ENCODE data around the gene TSPAN14.

DNA sequence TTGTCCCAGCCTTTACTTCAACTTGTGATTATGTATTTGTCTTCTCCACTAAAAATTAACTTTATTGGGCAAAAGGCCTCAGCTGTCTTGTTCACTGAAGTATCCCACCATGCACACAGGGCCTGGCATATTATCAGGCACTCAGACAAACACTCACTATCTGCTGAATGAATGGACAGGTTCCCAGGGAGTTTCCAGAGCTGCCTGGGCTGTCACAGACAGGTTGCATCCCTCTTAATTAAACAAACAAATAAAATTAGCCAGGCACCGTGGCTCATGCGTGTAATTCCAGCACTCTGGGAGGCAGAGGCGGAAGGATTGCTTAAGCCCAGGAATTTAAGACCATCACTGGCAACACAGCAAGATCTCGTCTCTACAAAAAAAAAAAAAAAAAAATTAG is 1.5 kb upstream of the TSPAN14 start:
- TF ChIP-seq EZH2 (IDR thresholded peaks at IDR 0.05; ENCODE audit: low read depth, unreplicated experiment) (no peak), STAT1 (IDR thresholded peaks at IDR 0.05; ENCODE audit: unreplicated experiment) (no peak), REST (IDR thresholded peaks at IDR 0.05; ENCODE audit: unreplicated experiment) (no peak), NANOG (IDR thresholded peaks at IDR 0.05; ENCODE audit: borderline replicate concordance) (no peak), JUNB (IDR thresholded peaks at IDR 0.05; ENCODE audit: unreplicated experiment) (no peak), EZH2phosphoT487 (IDR thresholded peaks at IDR 0.05; ENCODE audit: unreplicated experiment) (no peak), ZNF462 (CRISPR knock-in tag; IDR thresholded peaks at IDR 0.05) (no peak), POLR2AphosphoS5 (IDR thresholded peaks at IDR 0.05; ENCODE audit: low read depth) (no peak), CREB1 (CRISPR knock-in tag; IDR thresholded peaks at IDR 0.05; ENCODE audit: low read depth) (no peak), ZNF114 (CRISPR knock-in tag; IDR thresholded peaks at IDR 0.05) (no peak)
- TF ChIP-seq, protein P1, sequence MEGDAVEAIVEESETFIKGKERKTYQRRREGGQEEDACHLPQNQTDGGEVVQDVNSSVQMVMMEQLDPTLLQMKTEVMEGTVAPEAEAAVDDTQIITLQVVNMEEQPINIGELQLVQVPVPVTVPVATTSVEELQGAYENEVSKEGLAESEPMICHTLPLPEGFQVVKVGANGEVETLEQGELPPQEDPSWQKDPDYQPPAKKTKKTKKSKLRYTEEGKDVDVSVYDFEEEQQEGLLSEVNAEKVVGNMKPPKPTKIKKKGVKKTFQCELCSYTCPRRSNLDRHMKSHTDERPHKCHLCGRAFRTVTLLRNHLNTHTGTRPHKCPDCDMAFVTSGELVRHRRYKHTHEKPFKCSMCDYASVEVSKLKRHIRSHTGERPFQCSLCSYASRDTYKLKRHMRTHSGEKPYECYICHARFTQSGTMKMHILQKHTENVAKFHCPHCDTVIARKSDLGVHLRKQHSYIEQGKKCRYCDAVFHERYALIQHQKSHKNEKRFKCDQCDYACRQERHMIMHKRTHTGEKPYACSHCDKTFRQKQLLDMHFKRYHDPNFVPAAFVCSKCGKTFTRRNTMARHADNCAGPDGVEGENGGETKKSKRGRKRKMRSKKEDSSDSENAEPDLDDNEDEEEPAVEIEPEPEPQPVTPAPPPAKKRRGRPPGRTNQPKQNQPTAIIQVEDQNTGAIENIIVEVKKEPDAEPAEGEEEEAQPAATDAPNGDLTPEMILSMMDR (conservative IDR thresholded peaks at IDR 0.05; ENCODE audit: low read depth in 2 of 2): no peak

Data from GM23338 (cell line).